Neural cell (in vitro differentiated cells): ENCODE results near the gene HOXD1. TPM values are rescaled to one million over a fixed set of nuclear protein-coding genes. Genes with fewer than 3 reads are reported as not detected.

Experiments used
- H2AFZ ChIP-seq: fragments of 200-600, 300-800 bp; sonication (generic), shearing (Covaris generic); 2 replicates; pipeline ENCODE4 v1.6.0; 2014; ENCODE audit warnings: low read depth, mild to moderate bottlenecking, antibody characterized with exemption, low read length, moderate library complexity
- H3F3A ChIP-seq: fragments of 200-600 bp; shearing (Covaris generic); 2 replicates; pipeline ENCODE4 v1.6.1; 2016; ENCODE audit warnings: mild to moderate bottlenecking, moderate library complexity, mixed read lengths, antibody characterized with exemption, low read length; ENCODE audit not compliant: insufficient read depth, poor library complexity, severe bottlenecking
- H3K27ac ChIP-seq: fragments of 200-600, 300-800 bp; sonication (generic), shearing (Covaris generic); 2 replicates; pipeline ENCODE4 v1.5.1; 2014; ENCODE audit warnings: mild to moderate bottlenecking, low read length, moderate library complexity
- H3K27me3 ChIP-seq: fragments of 300-800, 200-600 bp; sonication (generic), shearing (Covaris generic); 2 replicates; pipeline ENCODE4 v1.6.0; 2014; ENCODE audit warnings: mild to moderate bottlenecking, low read depth, low read length, moderate library complexity; ENCODE audit not compliant: insufficient read depth
- H3K36me3 ChIP-seq: fragments of 300-800, 200-600 bp; sonication (generic), shearing (Covaris generic); 2 replicates; pipeline ENCODE4 v1.5.1; 2014; ENCODE audit warnings: mild to moderate bottlenecking, antibody characterized with exemption, low read length, moderate library complexity; ENCODE audit not compliant: insufficient read depth
- H3K4me2 ChIP-seq: fragments of 300-800, 200-600 bp; sonication (generic), shearing (Covaris generic); 2 replicates; pipeline ENCODE4 v1.6.0; 2014; ENCODE audit warnings: mild to moderate bottlenecking, low read length
- H3K4me3 ChIP-seq: fragments of 300-800, 200-600 bp; sonication (generic), shearing (Covaris generic); 2 replicates; pipeline ENCODE4 v1.5.1; 2014; ENCODE audit warnings: mild to moderate bottlenecking, low read length, moderate library complexity
- H3K79me2 ChIP-seq: fragments of 200-600 bp; shearing (Covaris generic); replicated peaks from 2 replicates; pipeline ENCODE4 v1.6.0; 2014; ENCODE audit warnings: mild to moderate bottlenecking, low read length, moderate library complexity; ENCODE audit not compliant: insufficient read depth
- H3K9ac ChIP-seq: fragments of 300-800, 200-600 bp; sonication (generic), shearing (Covaris generic); 2 replicates; pipeline ENCODE4 v1.6.1; 2016; ENCODE audit warnings: mild to moderate bottlenecking, low read length, mixed read lengths
- H3K9me2 ChIP-seq: fragments of 200-600 bp; shearing (Covaris generic); 2 replicates; pipeline ENCODE4 v1.6.1; 2016; ENCODE audit warnings: mild to moderate bottlenecking, low read length, mixed read lengths; ENCODE audit not compliant: insufficient read depth
- H3K9me3 ChIP-seq: fragments of 200-600, 300-800 bp; sonication (generic), shearing (Covaris generic); 2 replicates; pipeline ENCODE4 v1.6.1; 2016; ENCODE audit warnings: mild to moderate bottlenecking, mixed run types, low read length, moderate library complexity, mixed read lengths
- H4K20me1 ChIP-seq: fragments of 200-600 bp; shearing (Covaris generic); 2 replicates; pipeline ENCODE4 v1.6.1; 2016; ENCODE audit warnings: mild to moderate bottlenecking, mixed run types; ENCODE audit not compliant: insufficient read depth
- CTCF ChIP-seq: fragments of 450-650 bp; IDR thresholded peaks from 2 replicates; pipeline ENCODE4 v1.5.1; 2014; ENCODE audit warnings: antibody characterized with exemption, mild to moderate bottlenecking, moderate library complexity; ENCODE audit not compliant: poor library complexity, severe bottlenecking
- EP300 ChIP-seq: fragments of 450-650 bp; conservative IDR thresholded peaks from 2 replicates; pipeline ENCODE4 v1.6.1; 2014; ENCODE audit warnings: antibody characterized with exemption, mild to moderate bottlenecking, moderate library complexity; ENCODE audit not compliant: poor library complexity, severe bottlenecking
- EZH2 ChIP-seq: fragments of 200-600, 300-800 bp; shearing (Covaris generic), sonication (generic); IDR thresholded peaks from 2 replicates; pipeline ENCODE4 v1.6.1; 2014; ENCODE audit warnings: antibody characterized with exemption, low read length, borderline replicate concordance, mild to moderate bottlenecking; ENCODE audit not compliant: insufficient read depth, poor library complexity, severe bottlenecking
- MXI1 ChIP-seq: fragments of 450-650 bp; conservative IDR thresholded peaks from 2 replicates; pipeline ENCODE4 v1.6.1; 2014; ENCODE audit warnings: antibody characterized with exemption, mild to moderate bottlenecking; ENCODE audit not compliant: poor library complexity, severe bottlenecking
- POLR2AphosphoS5 ChIP-seq: IDR thresholded peaks from 2 replicates; pipeline ENCODE4 v1.6.1; 2012
- RAD21 ChIP-seq: fragments of 450-650 bp; conservative IDR thresholded peaks from 2 replicates; pipeline ENCODE4 v1.6.1; 2014; ENCODE audit warnings: antibody characterized with exemption, mild to moderate bottlenecking, moderate library complexity
- REST ChIP-seq: IDR thresholded peaks from 2 replicates; pipeline ENCODE4 v1.6.1; 2012; ENCODE audit warnings: borderline replicate concordance
- SMC3 ChIP-seq: fragments of 450-650 bp; conservative IDR thresholded peaks from 2 replicates; pipeline ENCODE4 v1.6.1; 2014; ENCODE audit warnings: antibody characterized with exemption, mild to moderate bottlenecking, moderate library complexity; ENCODE audit not compliant: poor library complexity
- TAF1 ChIP-seq: IDR thresholded peaks from 2 replicates; pipeline ENCODE4 v1.6.1; 2012; ENCODE audit warnings: low read depth
- polyA plus RNA-seq: library from polyadenylated mRNA; depleted of rRNA; stranded (reverse); fragments of >200 nt; gene quantifications from 2 replicates; pipeline ENCODE4 v1.2.3, GENCODE V29; 2014

HOXD1 gene
- polyA plus RNA-seq, 1 donor from 2014 or later: not detected

DNA sequence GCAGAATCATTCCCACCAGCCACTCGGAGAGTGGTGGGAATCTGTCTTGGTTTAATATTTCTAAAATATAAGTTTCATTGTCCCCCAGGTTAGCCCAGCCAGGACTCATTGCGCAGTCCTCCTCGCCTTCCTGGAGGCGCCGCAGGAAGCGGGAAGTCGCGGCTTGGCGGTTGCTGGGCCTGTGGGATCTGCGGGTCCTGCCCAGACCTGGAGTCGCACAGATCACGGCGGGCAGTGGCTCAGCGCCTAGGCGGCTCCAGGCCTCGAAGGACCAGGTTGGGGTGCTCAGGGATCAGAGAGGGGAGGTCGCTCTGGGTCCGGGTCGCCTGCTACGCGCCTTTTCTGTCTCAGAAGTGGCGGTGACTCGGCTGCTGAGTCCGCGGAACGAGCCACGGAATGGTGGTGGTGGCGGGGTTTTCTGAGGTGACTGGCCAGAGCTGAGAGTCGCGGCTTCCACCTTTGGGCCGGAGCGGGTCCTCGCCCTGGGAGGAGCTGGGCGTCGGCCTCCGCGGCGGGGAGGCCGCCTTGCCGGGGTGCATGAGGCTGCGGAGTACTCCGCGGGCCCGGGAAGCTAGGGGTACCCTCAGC is 28.7 kb upstream of the HOXD1 start:
- H3K4me3 ChIP-seq: no peak overlapping the region

More for the DNA sequence above, 28.7 kb upstream of the HOXD1 start:
- TF ChIP-seq TAF1 (no peak), RAD21 (no peak), CTCF (no peak), MXI1 (no peak), POLR2AphosphoS5 (no peak), EZH2 (no peak), REST (no peak), SMC3 (no peak), EP300 (no peak)
- no peak overlapping the region for H3K27ac ChIP-seq
- H4K20me1 ChIP-seq: no peaks in the 10 kb centered on the region
- H3K9me2 ChIP-seq: no peaks in the 10 kb centered on the region
- H3K9ac ChIP-seq: no peak overlapping the region
- H3K36me3 ChIP-seq: no peaks in the 10 kb centered on the region
- no peaks in the 10 kb centered on the region for H3K79me2 ChIP-seq
- H3K27me3 ChIP-seq: peaks cover 100% of the 10 kb centered on the region
- peaks cover 27% of the 10 kb centered on the region for H3K9me3 ChIP-seq
- H3F3A ChIP-seq: no peaks in the 10 kb centered on the region
- no peak overlapping the region for H2AFZ ChIP-seq
- H3K4me2 ChIP-seq: no peak overlapping the region
